ENCODE data around the gene EPS8.

The EPS8 gene

DNA sequence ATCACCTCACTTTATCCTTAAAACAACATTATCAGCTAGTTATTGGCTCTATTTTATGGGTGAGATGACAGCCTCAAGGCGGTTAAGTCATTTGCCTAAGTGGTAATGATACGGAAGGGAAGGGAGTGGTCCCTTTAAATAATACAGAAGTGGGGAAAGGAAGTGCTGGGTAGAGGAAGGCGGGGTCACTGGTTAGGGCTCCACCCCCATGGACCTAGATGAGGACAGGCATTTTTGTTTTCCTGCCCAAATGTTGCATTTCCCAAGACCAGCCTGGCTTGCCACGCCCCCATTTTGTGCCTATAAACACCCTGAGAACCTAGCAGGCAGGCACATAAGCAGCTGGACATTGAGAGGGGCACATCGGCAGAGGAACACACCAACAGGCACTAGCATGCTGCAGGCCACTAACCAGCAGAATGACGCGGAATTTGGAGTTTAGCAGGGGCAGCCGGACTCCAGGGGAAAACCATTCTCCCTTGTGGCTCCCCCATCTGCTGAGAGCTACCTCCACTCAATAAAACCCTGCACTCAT lies 100.9 kb downstream of the EPS8 start:
- DNase-seq = peak; percentile 60 to 69

DNA sequence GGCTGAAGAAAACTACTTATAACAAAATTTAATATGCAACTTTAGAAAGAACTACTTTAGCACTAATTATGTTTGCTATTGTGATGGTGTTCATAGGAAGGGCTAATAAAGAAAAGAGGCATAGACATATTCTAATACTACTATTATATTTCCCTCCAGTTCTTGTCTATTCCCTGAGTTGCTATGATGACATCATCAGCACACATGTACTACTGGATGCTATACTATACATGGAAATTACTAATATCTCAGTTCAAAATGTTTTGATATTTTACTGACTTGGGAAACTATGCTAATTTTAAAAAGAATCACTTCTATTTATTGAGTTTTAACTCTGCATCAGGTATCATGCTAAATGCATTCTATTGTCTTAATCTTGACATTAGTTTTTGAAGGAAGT lies 101.6 kb downstream of the EPS8 start:
- DNase-seq = no peak

DNA sequence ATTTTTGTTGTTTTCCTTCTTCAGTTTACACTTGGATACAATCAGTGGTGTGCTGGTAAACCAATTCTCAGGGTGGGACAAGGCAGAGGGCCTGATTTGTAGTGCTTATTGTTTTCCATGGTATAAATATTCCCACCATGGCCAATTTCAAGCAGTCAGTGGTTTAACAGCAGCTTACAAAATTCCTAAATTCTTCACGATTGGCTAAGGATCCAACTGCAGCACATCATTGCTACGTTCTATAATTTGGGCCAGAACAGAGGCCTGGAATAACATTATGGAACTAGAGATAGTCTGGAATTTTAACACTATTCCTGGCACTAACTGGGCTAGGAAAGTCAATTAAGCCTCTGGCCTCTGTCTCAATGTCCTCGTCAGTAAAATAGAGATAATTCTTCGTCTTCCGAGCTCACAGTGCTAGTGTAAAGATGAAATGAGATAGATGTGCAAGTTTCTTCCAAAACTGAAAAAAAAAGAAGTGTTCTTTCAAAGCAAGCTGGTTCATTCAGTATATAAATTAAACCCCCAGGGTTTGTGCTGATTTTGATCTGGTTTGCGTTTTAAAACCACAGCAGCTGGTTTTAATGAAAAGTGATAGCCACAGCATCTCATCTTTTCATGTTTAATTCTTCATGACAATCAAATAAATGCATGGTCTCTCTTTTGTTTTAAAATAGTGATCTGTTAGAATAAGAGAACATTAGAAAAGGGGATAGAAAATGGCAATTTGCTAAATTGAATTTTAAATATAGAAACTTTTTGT lies 104.1 kb downstream of the EPS8 start:
- DNase-seq = no peak

DNA sequence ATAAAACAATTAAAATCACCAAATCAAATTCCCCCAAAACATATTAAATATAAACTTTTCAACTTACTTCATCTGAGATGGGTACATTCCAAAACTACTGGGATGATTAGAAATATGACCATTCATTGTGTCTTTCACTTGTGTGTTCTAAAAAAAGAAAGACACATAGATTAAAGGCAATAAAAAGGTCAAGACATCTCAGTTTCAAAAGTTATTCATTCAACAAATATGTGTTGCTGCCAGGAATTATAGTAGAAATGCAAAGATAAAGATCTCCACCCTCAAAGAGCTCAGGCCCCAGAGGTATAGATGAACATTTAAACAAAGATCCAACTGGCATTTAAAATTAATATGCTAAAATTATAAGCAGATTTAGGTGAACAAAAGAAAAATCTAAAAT lies 106.4 kb downstream of the EPS8 start:
- DNase-seq = no peak

- no peak for DNase-seq
Observed at GRCh38 chr12:15679151-15679550, 110.0 kb downstream of the EPS8 start.

- DNase-seq = no peak
Observed at GRCh38 chr12:15677726-15678201, 111.4 kb downstream of the EPS8 start.

GRCh38 chr12:15677228-15677627 lies 112.0 kb downstream of the EPS8 start:
- DNase-seq = no peak

GRCh38 chr12:15672671-15673270 lies 116.4 kb downstream of the EPS8 start:
- no peak for DNase-seq

GRCh38 chr12:15670756-15671155 lies 118.4 kb downstream of the EPS8 start:
- no peak for DNase-seq

GRCh38 chr12:15669256-15669948 lies 119.8 kb downstream of the EPS8 start:
- DNase-seq = no peak

DNA sequence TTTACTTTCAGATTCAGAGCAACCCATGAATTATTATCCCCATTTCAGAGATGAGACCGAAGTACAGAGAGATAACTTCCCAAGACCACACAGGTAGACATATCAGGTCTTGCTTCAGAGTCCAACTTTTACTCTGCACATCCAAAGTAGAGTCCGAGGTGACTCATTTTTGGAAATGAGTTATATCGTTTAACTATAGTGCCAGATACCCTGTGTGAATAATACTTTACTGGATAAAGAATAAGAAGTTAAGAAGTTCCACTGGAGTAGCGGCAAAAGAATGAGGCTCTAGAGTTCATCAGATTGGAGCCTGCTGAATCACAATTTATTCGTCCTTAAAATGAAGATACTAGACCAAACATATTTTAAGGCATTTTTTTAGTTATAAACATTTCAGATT lies 124.7 kb downstream of the EPS8 start:
- no peak for DNase-seq

DNA sequence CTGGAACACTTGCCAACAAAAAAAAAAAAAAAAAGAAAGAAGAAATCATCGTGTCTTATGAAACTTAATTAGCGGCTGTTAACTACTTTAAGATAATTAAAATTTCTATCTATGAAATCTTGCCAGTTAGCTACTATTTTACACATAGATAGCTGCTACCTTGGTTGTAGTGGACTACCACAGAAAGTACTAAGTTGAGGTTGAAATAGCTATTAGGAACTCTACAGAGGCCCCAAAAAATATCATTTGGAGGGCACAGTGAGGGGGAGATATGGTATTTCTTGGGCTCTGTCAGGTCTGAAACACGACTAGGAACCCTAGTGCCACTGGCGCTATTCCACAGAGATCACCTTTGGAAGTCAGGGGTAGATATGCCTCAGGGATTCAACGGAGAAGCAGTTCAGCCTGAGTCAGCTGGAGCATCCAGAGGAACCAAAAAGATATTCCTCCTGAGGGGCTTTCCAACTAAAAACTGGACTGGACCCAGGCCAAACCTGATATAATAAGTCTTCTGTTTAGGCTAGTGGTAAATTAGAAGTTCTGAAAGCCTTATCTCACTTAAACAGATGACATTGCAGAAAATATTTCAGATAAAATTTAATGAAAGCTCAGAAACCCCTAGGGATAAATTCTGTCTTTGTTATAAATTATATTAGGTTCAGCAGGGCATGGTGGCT lies 126.1 kb downstream of the EPS8 start:
- no peak for DNase-seq

DNA sequence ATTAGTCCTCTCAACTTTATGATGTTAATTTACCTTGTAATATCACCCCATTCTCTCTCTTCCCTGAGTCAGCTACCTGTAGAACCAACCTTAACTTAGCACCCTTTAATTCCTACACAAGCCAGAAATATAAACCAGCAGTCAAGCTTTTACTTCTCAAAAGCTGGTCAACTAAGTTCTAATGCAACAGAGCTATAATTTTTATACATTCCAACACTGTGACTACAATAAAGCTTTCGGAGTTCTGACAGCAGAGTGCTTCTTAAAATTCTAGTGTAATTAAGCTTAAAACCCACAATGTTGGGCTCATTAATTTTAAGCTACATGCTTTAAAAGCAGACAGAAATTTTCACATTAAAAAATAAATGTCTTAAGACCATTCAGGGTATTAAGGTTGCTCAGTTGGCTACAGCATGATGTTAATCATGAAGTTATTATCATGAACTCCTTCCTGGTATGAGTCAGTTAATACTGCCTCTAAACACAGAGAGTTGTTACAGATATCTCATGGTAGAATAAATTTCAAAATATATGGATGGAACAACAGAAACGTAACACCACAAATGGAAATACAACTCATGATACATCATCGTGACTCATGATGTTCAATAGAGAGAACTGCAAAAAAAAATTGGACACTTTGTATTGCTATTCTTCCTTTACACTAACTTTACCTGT lies 126.7 kb downstream of the EPS8 start:
- no peak for DNase-seq

DNA sequence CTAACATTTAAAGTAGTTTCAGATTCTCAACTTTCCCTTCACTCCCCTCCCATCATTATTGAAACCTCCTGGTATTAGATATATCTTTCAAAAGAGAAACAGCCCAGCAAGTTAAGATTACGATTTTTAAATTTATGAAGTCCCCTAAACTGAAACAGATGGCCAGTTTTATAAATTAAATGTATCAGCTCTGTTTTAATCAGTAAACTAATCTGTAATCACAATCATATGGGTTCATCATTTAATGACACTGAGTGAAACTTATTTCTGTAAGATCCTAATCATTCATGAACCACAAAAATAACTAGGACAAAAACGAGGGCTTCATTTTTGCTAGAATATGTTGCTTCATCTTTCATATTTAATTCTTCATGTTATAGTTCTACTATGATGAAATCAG lies 137.8 kb downstream of the EPS8 start:
- no peak for DNase-seq

GRCh38 chr12:15650399-15651128 lies 138.6 kb downstream of the EPS8 start:
- no peak for DNase-seq

DNA sequence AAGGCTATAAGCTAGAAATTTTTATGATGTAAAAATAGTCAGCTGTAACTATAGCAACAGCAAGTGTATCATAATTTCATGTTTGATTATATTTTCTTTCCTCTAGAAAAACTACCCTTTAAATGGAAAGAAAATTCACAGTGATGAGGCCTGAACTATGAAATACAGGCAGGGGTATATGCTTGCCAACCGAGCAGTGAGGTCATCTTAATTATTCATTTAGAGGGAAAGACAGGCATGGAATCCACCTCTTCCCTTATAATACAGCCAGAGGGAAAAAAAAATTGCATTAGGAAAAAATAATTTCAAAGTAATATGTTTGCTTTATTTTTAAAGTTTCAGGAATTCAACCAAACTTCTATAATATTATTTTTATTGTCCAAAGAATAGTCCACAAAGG lies 139.8 kb downstream of the EPS8 start:
- no peak for DNase-seq

GRCh38 chr12:15648558-15648957 lies 140.6 kb downstream of the EPS8 start:
- no peak for DNase-seq

- DNase-seq = no peak
Observed at GRCh38 chr12:15646581-15646980, 142.6 kb downstream of the EPS8 start.

- no peak for DNase-seq
Observed at GRCh38 chr12:15644700-15645099, 144.5 kb downstream of the EPS8 start.

- DNase-seq = no peak
Observed at GRCh38 chr12:15638231-15638630, 151.0 kb downstream of the EPS8 start.

- DNase-seq = no peak
Observed at GRCh38 chr12:15636060-15636890, 152.9 kb downstream of the EPS8 start.

Data from Kasumi-1 (cell line).